Neural progenitor cell (in vitro differentiated cells): Measurements from ENCODE around the gene TXNDC17.

ENCODE experiments used
- CTCF ChIP-seq: fragments of 200-600 bp; sonication (generic); IDR thresholded peaks from 2 replicates; pipeline ENCODE4 v1.5.1; 2017; ENCODE audit warnings: antibody characterized with exemption, mild to moderate bottlenecking
- EZH2 ChIP-seq: fragments of 200-600 bp; sonication (generic); IDR thresholded peaks from 2 replicates; pipeline ENCODE4 v1.6.1; 2017; ENCODE audit warnings: antibody characterized with exemption, mild to moderate bottlenecking, moderate library complexity
- EZH2phosphoT487 ChIP-seq: fragments of 200-600 bp; sonication (generic); IDR thresholded peaks from 2 replicates; pipeline ENCODE4 v1.6.1; 2017; ENCODE audit warnings: antibody characterized with exemption

DNA sequence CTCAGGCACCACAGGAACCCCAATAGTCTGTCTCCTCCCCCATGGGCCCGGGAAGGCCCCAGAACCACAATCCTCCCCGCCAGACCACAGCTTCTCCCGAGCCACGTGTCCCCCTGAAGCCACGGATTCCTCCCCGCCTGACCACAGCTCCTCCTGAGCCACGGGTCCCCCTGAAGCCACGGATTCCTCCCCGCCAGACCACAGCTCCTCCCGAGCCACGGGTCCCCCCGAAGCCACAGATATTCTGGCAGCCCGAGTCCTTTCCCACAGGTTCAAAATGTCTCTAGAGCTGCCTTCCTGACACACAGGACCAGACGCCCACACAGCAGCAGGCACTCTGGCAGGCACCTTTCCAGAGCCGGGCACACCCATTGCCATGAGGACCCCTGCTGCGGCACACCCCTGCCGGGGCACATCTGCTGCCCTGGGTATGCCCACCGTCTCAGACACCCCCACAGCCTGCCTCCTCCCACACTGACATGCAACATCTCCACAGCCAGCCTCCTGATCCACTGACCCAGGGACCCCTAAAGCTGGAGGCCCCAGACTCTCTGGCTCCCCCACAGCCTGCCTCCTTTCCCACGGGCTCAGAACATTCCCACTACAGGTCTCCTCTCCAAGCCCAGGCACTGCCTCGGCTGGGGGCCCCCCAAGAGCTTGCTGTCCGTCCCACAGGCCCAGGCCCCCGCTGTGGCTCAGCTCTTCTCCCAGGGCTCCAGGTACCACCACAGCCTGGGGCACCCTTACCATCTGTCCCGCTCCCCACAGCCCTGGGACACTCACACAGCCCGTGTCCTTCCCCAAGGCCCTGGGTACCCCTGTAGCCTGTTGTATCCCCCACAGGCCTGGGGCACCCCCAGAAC lies 2.6 kb upstream of the TXNDC17 start:
- TF ChIP-seq CTCF (no peak), EZH2 (no peak), EZH2phosphoT487 (no peak)
